Thyroid gland (tissue), 4 donors: Measurements from ENCODE around the gene ARHGAP24. TPM values are rescaled to one million over a fixed set of nuclear protein-coding genes. Genes with fewer than 3 reads are reported as not detected.
"Not testable (repeated sequence)": the region's sequence is repeated elsewhere in the genome, so short reads cannot be mapped to it uniquely, and the experiment has no call there.

Experiments
- DNase-seq, 2 donors: peaks; one replicate each; pipeline ENCODE4 v3.0.0-alpha.2; 2019
- H3K27ac ChIP-seq, 3 donors: fragments of 200-600 bp; sonication (generic); 1 replicate in 2 of 3; 2 replicates in 1 of 3; pipeline ENCODE4 v1.5.1; 2016 to 2019; ENCODE audit warnings: mild to moderate bottlenecking in 1 of 3, moderate library complexity in 1 of 3
- H3K27me3 ChIP-seq: fragments of 200-600 bp; sonication (generic); one replicate; pipeline ENCODE4 v1.5.1; 2019
- H3K36me3 ChIP-seq, 2 donors: fragments of 200-600 bp; sonication (generic); one replicate each; pipeline ENCODE4 v1.5.1; 2016 to 2019
- H3K4me1 ChIP-seq, 2 donors: fragments of 200-600 bp; sonication (generic); one replicate each; pipeline ENCODE4 v1.5.1; 2017 to 2019
- H3K4me3 ChIP-seq, 3 donors: fragments of 200-600 bp; sonication (generic); replicated peaks in 1 of 3; 1 replicate in 2 of 3; 2 replicates in 1 of 3; pipeline ENCODE4 v1.5.1; 2016; ENCODE audit warnings: mild to moderate bottlenecking in 1 of 3
- H3K9me3 ChIP-seq: fragments of 200-600 bp; sonication (generic); one replicate; pipeline ENCODE4 v1.5.1; 2017
- POLR2A ChIP-seq, 2 donors: fragments of 450-650 bp; IDR thresholded peaks; one replicate each; pipeline ENCODE4 v1.6.1; 2017; ENCODE audit warnings: antibody characterized with exemption in 2 of 2, mild to moderate bottlenecking in 2 of 2, moderate library complexity in 1 of 2
- WGBS, 2 donors: methylation state at CpG; one replicate each; pipeline ENCODE4 v1.1.5; 2017; 5-methylcytosine and 5-hydroxymethylcytosine counted together
- intact Hi-C: fragments of 100-400 bp; cut with DNase I; formaldehyde crosslinking; loops from one replicate; pipeline ENCODE4 v1.15.1; 2023
- total RNA-seq, 4 donors: library from RNA; depleted of rRNA; stranded (reverse); fragments of >200 nt; gene quantifications; one replicate each; pipeline ENCODE4 v1.2.3, GENCODE V29; 2016
- TF ChIP-seq, protein P1 (sequence below), 6 experiments: fragments of 200-600 bp in 3 of 6; fragments of 450-650 bp in 3 of 6; sonication (generic) in 3 of 6; IDR thresholded peaks; one replicate each; pipeline ENCODE4 v1.5.1; 2016 to 2019; ENCODE audit warnings: antibody characterized with exemption in 6 of 6, mild to moderate bottlenecking in 2 of 6, inconsistent platforms in 1 of 6, moderate library complexity in 1 of 6

The ARHGAP24 gene
- total RNA-seq, 4 donors from 2014 or later = 20.8 to 70.3 (median 52.4) TPM

DNA sequence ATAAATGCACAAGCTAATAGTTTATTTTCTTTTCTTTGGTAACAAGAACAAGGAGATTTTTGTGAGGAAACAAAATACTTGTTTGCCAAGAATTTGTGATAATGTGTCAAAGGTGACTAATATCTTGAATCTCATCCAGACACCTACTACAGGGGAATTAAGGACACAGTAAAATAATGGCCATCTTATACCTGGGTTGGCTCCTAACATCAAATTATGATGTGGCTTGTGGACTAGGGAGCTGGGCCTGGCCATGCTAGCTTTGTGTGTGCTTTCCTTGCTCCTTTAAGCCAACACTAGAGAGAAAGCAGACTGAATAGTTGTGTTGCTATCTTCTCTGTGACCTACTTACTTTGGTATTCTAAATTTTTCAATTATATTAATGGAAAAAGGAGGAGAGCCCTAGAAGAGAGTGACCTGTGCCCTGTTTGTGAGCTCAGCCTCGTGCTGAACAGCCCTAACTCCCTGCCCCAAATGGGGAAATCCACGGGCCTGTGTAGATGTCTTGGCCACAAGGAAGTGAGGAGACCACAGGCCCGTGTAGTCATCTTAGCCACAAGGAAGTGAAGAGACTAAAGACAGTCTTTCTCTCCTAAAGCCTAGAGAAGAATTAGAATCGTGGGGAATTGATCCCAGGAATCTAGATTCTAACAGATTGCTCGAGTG is 23.3 kb downstream of the ARHGAP24 start:
- WGBS, 2 donors = 76 to 83% methylated on average over 5 of the region's 5 CpGs
- H3K4me1 ChIP-seq = peaks cover 3 to 8% of the 10 kb centered on the region in 2 donors
- TF ChIP-seq POLR2A (IDR thresholded peaks at IDR 0.05) = no peak
- TF ChIP-seq, protein P1, sequence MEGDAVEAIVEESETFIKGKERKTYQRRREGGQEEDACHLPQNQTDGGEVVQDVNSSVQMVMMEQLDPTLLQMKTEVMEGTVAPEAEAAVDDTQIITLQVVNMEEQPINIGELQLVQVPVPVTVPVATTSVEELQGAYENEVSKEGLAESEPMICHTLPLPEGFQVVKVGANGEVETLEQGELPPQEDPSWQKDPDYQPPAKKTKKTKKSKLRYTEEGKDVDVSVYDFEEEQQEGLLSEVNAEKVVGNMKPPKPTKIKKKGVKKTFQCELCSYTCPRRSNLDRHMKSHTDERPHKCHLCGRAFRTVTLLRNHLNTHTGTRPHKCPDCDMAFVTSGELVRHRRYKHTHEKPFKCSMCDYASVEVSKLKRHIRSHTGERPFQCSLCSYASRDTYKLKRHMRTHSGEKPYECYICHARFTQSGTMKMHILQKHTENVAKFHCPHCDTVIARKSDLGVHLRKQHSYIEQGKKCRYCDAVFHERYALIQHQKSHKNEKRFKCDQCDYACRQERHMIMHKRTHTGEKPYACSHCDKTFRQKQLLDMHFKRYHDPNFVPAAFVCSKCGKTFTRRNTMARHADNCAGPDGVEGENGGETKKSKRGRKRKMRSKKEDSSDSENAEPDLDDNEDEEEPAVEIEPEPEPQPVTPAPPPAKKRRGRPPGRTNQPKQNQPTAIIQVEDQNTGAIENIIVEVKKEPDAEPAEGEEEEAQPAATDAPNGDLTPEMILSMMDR (IDR thresholded peaks at IDR 0.05) = no peak
- DNase-seq = peak in 1 of 2 donors; percentile 14
- no peaks in the 10 kb centered on the region for H3K9me3 ChIP-seq
- H3K36me3 ChIP-seq = no peaks in the 10 kb centered on the region
- H3K27me3 ChIP-seq = no peaks in the 10 kb centered on the region
- H3K4me3 ChIP-seq = no peak overlapping the region
- no peak overlapping the region for H3K27ac ChIP-seq
- intact Hi-C loops = no loop called here

GRCh38 chr4:85499573-85499972 is 24.6 kb downstream of the ARHGAP24 start:
- no peak for DNase-seq
- WGBS, 2 donors = 94 to 95% methylated on average over 3 of the region's 3 CpGs
- Histone ChIP-seq H3K4me3 (no peak overlapping the region), H3K36me3 (no peaks in the 10 kb centered on the region), H3K4me1 (peaks cover 3 to 8% of the 10 kb centered on the region in 2 donors), H3K9me3 (no peaks in the 10 kb centered on the region), H3K27me3 (no peaks in the 10 kb centered on the region), H3K27ac (no peak overlapping the region)
- TF ChIP-seq, protein P1 (IDR thresholded peaks at IDR 0.05) = no peak
- TF ChIP-seq POLR2A (IDR thresholded peaks at IDR 0.05) = no peak
- intact Hi-C loops = no loop called here

- 91 to 96% methylated on average over 3 of the region's 3 CpGs for WGBS, 2 donors
- TF ChIP-seq, protein P1 (IDR thresholded peaks at IDR 0.05) = no peak
- TF ChIP-seq POLR2A (IDR thresholded peaks at IDR 0.05) = no peak
- no peak overlapping the region for H3K27ac ChIP-seq
- no peaks in the 10 kb centered on the region for H3K36me3 ChIP-seq
- no peaks in the 10 kb centered on the region for H3K27me3 ChIP-seq
- intact Hi-C loops = no loop called here
- no peak for DNase-seq
- no peaks in the 10 kb centered on the region for H3K9me3 ChIP-seq
- H3K4me1 ChIP-seq = peaks cover 3 to 8% of the 10 kb centered on the region in 2 donors
- no peak overlapping the region for H3K4me3 ChIP-seq
These were observed 25.3 kb downstream of the ARHGAP24 start for GRCh38 chr4:85500110-85500867.

DNA sequence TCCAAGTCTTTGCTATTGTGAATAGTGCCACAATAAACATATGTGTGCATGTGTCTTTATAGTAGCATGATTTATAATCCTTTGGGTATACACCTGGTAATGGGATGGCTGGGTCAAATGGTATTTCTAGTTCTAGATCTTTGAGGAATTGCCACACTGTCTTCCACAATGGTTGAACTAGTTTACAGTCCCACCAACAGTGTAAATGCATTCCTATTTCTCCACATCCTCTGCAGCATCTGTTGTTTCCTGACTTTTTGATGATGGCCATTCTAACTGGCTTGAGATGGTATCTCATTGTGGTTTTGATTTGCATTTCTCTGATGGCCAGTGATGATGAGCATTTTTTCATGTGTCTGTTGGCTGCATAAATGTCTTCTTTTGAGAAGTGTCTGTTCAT is 26.2 kb downstream of the ARHGAP24 start:
- H3K4me3 ChIP-seq, intact Hi-C loops, H3K27me3 ChIP-seq, H3K36me3 ChIP-seq, H3K27ac ChIP-seq, H3K4me1 ChIP-seq, DNase-seq, H3K9me3 ChIP-seq: not testable (repeated sequence)

DNA sequence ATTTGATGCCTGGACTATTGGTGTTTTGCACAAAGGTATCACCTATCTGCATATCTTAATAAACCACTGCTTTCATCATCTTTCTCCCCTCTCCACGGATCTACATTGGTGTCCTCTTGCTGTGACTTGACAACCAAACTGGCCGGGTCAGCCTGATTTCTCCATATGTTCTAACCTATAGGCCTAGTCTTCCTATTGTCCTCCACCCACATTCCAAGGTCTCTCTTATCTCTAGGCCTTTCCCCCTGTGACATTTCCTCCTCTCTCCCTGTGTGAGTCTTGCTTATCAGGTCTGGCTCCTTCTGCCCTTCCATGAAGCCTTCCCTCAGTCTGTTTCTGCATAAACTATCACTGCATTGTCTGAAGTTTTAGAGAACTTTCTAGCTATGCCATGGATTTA is 33.7 kb downstream of the ARHGAP24 start:
- H3K27me3 ChIP-seq = no peaks in the 10 kb centered on the region
- H3K27ac ChIP-seq = no peak overlapping the region
- no peaks in the 10 kb centered on the region for H3K36me3 ChIP-seq
- intact Hi-C loops = no loop called here
- no peaks in the 10 kb centered on the region for H3K9me3 ChIP-seq
- 74 to 82% methylated on average over 2 of the region's 2 CpGs for WGBS, 2 donors
- no peak overlapping the region for H3K4me3 ChIP-seq
- no peak for DNase-seq
- H3K4me1 ChIP-seq = no peaks in the 10 kb centered on the region
- TF ChIP-seq, protein P1 (IDR thresholded peaks at IDR 0.05) = no peak
- TF ChIP-seq POLR2A (IDR thresholded peaks at IDR 0.05) = no peak
